HG03064 (cell line): Measurements from ENCODE around the gene NDUFAF8.

Experiments
- ATAC-seq: cut with Tn5 transposase; IDR thresholded peaks from one replicate; pipeline ENCODE4 v1.9.1; 2021; ENCODE audit warnings: low read depth; ENCODE audit not compliant: unreplicated experiment

NDUFAF8 gene

GRCh38 chr17:81237591-81238489, 1.3 kb upstream of the NDUFAF8 start:
- ATAC-seq = no peak

- ATAC-seq = no peak
These were observed 666 bp upstream of the NDUFAF8 start for GRCh38 chr17:81238490-81238814.

- no peak for ATAC-seq
These were observed 817 bp downstream of the NDUFAF8 start for GRCh38 chr17:81239714-81240555.

- ATAC-seq = no peak
These were observed 1.6 kb downstream of the NDUFAF8 start for GRCh38 chr17:81240761-81241160.

GRCh38 chr17:81241203-81241602, 2.1 kb downstream of the NDUFAF8 start:
- no peak for ATAC-seq

- no peak for ATAC-seq
These were observed 2.7 kb downstream of the NDUFAF8 start for GRCh38 chr17:81241648-81242420.

- ATAC-seq = no peak
These were observed 3.6 kb downstream of the NDUFAF8 start for GRCh38 chr17:81242421-81243332.

- ATAC-seq = no peak
These were observed 4.2 kb downstream of the NDUFAF8 start for GRCh38 chr17:81243333-81243664.

- no peak for ATAC-seq
These were observed 5.4 kb downstream of the NDUFAF8 start for GRCh38 chr17:81244358-81245023.

GRCh38 chr17:81245024-81245664, 6.0 kb downstream of the NDUFAF8 start:
- no peak for ATAC-seq

- ATAC-seq = no peak
These were observed 6.7 kb downstream of the NDUFAF8 start for GRCh38 chr17:81245665-81246342.

GRCh38 chr17:81246343-81246670, 7.2 kb downstream of the NDUFAF8 start:
- no peak for ATAC-seq

- no peak for ATAC-seq
These were observed 7.7 kb downstream of the NDUFAF8 start for GRCh38 chr17:81246679-81247338.

- ATAC-seq = no peak
These were observed 8.3 kb downstream of the NDUFAF8 start for GRCh38 chr17:81247339-81247990.

GRCh38 chr17:81248649-81249048, 9.5 kb downstream of the NDUFAF8 start:
- ATAC-seq = no peak

GRCh38 chr17:81249223-81250040, 10.3 kb downstream of the NDUFAF8 start:
- ATAC-seq = no peak
